ENCODE results near the gene BRK1. TPM values are rescaled to one million over a fixed set of nuclear protein-coding genes. Genes with fewer than 3 reads are reported as not detected.

BRK1 gene
- total and polyA plus RNA-seq, 9 of the 15 experiments (the other 6 are each of a cell fraction or from before 2014, with no cell fraction given): 105 to 634 (median 250) TPM

DNA sequence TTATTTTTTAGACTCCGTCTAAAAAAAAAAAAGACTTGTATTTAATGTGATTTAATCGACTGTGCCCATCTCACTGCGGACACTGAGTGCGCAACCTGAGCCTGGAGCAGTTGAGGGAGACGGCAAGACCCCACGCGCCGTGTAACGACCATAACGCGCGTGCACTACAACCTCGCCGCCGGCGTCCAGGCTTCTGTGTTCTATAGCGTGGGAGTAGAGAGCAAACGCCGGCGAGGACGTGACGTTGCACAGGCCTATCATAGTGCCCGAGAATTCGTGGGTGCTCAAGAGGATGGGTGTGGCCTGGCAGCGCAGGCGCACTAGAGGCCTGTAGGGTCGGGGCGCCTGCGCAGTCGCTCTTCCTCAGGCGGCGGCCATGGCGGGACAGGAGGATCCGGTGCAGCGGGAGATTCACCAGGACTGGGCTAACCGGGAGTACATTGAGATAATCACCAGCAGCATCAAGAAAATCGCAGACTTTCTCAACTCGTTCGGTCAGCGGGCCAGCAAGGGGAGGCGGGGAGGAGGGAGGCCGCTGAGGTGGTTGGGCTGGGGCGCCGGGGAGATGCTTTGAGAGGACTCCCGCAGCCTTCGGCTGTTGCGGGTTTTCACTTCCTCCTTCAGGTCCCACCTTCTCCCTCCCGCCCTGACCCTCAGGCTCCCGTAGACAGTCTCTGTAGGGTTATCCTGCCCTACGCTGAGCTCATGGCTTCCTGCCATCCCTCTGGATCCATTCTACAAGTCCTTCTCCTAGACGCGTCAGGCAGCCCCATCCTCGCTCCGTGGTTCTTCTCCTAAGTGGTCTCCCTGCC, at the start of gene BRK1 (continued):
- TF ChIP-seq, protein P1, sequence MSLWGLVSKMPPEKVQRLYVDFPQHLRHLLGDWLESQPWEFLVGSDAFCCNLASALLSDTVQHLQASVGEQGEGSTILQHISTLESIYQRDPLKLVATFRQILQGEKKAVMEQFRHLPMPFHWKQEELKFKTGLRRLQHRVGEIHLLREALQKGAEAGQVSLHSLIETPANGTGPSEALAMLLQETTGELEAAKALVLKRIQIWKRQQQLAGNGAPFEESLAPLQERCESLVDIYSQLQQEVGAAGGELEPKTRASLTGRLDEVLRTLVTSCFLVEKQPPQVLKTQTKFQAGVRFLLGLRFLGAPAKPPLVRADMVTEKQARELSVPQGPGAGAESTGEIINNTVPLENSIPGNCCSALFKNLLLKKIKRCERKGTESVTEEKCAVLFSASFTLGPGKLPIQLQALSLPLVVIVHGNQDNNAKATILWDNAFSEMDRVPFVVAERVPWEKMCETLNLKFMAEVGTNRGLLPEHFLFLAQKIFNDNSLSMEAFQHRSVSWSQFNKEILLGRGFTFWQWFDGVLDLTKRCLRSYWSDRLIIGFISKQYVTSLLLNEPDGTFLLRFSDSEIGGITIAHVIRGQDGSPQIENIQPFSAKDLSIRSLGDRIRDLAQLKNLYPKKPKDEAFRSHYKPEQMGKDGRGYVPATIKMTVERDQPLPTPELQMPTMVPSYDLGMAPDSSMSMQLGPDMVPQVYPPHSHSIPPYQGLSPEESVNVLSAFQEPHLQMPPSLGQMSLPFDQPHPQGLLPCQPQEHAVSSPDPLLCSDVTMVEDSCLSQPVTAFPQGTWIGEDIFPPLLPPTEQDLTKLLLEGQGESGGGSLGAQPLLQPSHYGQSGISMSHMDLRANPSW (CRISPR knock-in tag; IDR thresholded peaks at IDR 0.05): peak; percentile 92
- TF ChIP-seq DDX20 (tag; IDR thresholded peaks at IDR 0.05; ENCODE audit: low read depth) (no peak), FIP1L1 (IDR thresholded peaks at IDR 0.05; ENCODE audit: low read depth, low read length, poor library complexity, severe bottlenecking) (peak; percentile 52), RBM39 (optimal IDR thresholded peaks at IDR 0.05; ENCODE audit: low read depth, low read length) (peak; percentile 86), MBD1 (CRISPR knock-in tag; IDR thresholded peaks at IDR 0.05) (no peak), GTF2F1 (IDR thresholded peaks at IDR 0.05; ENCODE audit: low read depth, low read length) (peak; percentile 91), CC2D1A (IDR thresholded peaks at IDR 0.05) (no peak), HDAC1 (IDR thresholded peaks at IDR 0.05) (peak in 1 of 2 experiments; percentile 84; a peak in 2 of 4 replicates), THRB (CRISPR knock-in tag; conservative IDR thresholded peaks at IDR 0.05) (no peak), ZFPM2 (CRISPR knock-in tag; IDR thresholded peaks at IDR 0.05) (no peak), ZBTB12 (CRISPR knock-in tag; IDR thresholded peaks at IDR 0.05) (peak; percentile 77), ZNF696 (CRISPR knock-in tag; conservative IDR thresholded peaks at IDR 0.05) (no peak), NR2F6 (CRISPR knock-in tag; IDR thresholded peaks at IDR 0.05) (no peak), SAFB (IDR thresholded peaks at IDR 0.05; ENCODE audit: borderline replicate concordance, low read depth, low read length) (peak; percentile 94; the same call in 1 of the 2 replicates), PTRF (tag; IDR thresholded peaks at IDR 0.05) (no peak), ESRRA (IDR thresholded peaks at IDR 0.05; ENCODE audit: borderline replicate concordance, low read depth) (peak; percentile 50), GABPB2 (CRISPR knock-in tag; conservative IDR thresholded peaks at IDR 0.05) (no peak), NCOA1 (IDR thresholded peaks at IDR 0.05; ENCODE audit: low read depth) (no peak; the same call in 1 of the 2 replicates)
- TF ChIP-seq, protein P2, sequence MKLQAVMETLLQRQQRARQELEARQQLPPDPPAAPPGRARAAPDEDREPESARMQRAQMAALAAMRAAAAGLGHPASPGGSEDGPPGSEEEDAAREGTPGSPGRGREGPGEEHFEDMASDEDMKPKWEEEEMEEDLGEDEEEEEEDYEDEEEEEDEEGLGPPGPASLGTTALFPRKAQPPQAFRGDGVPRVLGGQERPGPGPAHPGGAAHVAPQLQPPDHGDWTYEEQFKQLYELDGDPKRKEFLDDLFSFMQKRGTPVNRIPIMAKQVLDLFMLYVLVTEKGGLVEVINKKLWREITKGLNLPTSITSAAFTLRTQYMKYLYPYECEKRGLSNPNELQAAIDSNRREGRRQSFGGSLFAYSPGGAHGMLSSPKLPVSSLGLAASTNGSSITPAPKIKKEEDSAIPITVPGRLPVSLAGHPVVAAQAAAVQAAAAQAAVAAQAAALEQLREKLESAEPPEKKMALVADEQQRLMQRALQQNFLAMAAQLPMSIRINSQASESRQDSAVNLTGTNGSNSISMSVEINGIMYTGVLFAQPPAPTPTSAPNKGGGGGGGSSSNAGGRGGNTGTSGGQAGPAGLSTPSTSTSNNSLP (IDR thresholded peaks at IDR 0.05; ENCODE audit: borderline replicate concordance, low read depth, low read length): no peak

Data from K562 (cell line).